WI38 (cell line): ENCODE data around the gene GP1BB.
"Not testable (repeated sequence)": the region's sequence is repeated elsewhere in the genome, so short reads cannot be mapped to it uniquely, and the experiment has no call there.

Experiments
- H3K4me3 ChIP-seq: 2 replicates; pipeline ENCODE4 v1.5.1; 2011; ENCODE audit warnings: low read depth, mild to moderate bottlenecking, control low read depth, low read length
- CTCF ChIP-seq: IDR thresholded peaks from 2 replicates; pipeline ENCODE4 v1.5.1; 2012; ENCODE audit warnings: low read depth, mild to moderate bottlenecking, control low read depth, low read length

Gene GP1BB

GRCh38 chr22:19723232-19723982 lies at the start of gene GP1BB:
GP1BB (plus strand) TSS chr22:19723539; CDS start chr22:19723570, 31 bp downstream.
- no peak within 1 kb of the TSS for H3K4me3 ChIP-seq
- no peak for TF ChIP-seq CTCF

- no peak for TF ChIP-seq CTCF
- H3K4me3 ChIP-seq, result no peak overlapping the region
These were observed 49.7 kb upstream of the GP1BB start for GRCh38 chr22:19673660-19674059.

- TF ChIP-seq CTCF, result no peak
- H3K4me3 ChIP-seq, result no peak overlapping the region
These were observed 49.0 kb upstream of the GP1BB start for GRCh38 chr22:19674129-19674928.

- H3K4me3 ChIP-seq, result no peak overlapping the region
- TF ChIP-seq CTCF, result no peak
These were observed 48.4 kb upstream of the GP1BB start for GRCh38 chr22:19674929-19675253.

- TF ChIP-seq CTCF, result no peak
- no peak overlapping the region for H3K4me3 ChIP-seq
These were observed 47.9 kb upstream of the GP1BB start for GRCh38 chr22:19675428-19675827.

GRCh38 chr22:19676437-19676836 lies 46.9 kb upstream of the GP1BB start:
- H3K4me3 ChIP-seq, result not testable (repeated sequence)

GRCh38 chr22:19678949-19679521 lies 44.3 kb upstream of the GP1BB start:
- no peak overlapping the region for H3K4me3 ChIP-seq
- no peak for TF ChIP-seq CTCF
